Activated naive CD8-positive, alpha-beta T cell treated with anti-CD3 and anti-CD28 coated beads, Interleukin-2, amount 50 U/mL, for 16 hours (primary cell): Measurements from ENCODE around the gene FRG2B.
"Not testable (repeated sequence)": the region's sequence is repeated elsewhere in the genome, so short reads cannot be mapped to it uniquely, and the experiment has no call there.

Source experiments
- DNase-seq: peaks from one replicate; pipeline ENCODE4 v3.0.0-alpha.2; 2020; ENCODE audit warnings: low read depth, low spot score

Gene FRG2B

DNA sequence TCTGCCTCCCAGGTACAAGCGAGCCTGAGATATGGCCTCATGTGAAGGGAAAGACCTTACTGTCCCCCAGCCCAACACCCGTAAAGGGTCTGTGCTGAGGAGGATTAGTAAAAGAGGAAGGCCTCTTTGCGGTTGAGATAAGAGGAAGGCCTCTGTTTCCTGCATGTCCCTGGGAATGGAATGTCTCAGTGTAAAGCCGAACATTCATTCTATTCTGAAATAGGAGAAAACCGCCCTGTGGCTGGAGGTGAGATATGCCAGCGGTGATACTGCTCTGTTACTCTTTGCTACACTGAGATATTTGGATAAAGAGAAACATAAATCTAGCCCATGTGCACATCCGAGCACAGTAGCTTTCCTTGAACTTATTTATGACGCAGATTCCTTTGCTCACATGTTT lies 26.7 kb downstream of the FRG2B start:
- not testable (repeated sequence) for DNase-seq

DNA sequence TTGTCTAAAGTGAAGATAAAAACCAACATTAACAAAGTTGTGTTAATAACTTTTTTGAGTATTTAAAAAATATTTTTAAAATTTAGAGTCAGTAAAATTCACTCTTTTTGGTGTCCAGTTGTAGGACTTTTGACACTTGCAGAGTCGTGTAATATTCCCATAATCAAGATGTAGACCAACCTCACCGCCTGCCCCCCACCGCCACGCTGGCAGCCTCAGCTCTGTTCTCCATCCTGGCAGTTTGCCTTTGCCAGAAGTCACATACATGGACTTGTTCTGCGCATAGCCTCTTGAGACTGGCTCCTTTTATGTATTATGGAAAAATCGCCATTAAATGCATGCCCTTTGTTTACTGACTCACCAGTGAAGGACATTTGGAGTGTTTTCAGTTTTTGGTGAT lies 33.9 kb downstream of the FRG2B start:
- no peak for DNase-seq

DNA sequence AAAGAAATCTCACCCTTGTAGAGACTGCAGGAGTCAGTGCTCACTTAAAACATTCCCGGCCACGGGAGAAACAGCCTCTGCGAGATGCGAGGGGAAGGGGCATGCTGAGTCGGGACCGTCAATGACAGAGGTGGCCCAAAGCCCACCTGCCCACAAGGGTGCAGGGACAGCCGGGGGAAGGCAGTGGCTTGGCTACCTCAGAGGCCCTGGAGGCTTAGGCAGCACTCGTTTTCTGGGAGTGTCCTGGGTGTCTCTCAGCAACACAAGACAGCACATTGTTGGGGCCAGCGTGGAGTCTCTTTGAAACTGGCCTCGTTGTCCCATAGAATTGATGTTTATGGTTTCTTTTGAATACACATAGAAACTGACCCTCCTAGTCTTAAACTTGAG lies 35.6 kb downstream of the FRG2B start:
- no peak for DNase-seq

DNA sequence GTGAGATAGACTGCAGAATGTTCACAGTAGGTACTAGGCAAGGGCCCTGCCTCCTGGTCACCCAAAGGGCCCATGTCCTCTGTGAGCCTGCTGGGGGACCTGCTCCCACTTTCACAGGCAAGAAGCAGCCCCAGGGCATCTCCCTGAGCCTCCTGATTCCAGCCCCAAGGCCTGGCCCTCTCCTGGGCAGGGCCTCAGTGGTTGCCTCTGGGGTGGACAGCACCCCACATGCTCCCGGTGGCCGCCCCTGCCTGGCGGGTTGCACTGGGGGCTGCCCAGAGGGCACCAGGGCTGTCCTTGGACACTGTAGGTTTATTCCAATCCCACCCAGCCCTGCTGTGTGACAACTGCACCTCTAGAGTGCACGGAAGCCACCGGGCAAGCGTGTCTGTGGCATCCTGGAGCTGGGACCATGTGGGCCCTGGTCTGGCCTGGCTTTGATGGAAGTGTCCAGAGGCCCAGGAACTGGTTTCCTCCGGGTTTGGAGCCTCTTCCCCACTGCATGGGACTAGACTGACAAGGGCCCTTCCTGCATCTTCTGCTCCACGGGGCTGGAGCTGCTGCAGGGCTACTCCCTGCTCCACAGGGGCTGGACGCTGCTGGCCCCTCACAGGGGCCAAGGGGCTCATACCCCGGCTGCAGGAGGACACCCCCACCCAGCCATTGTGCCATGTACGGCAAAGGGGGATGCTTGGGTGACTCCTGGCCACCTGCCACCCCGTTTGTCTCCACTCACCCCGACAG lies 36.2 kb downstream of the FRG2B start:
- no peak for DNase-seq

DNA sequence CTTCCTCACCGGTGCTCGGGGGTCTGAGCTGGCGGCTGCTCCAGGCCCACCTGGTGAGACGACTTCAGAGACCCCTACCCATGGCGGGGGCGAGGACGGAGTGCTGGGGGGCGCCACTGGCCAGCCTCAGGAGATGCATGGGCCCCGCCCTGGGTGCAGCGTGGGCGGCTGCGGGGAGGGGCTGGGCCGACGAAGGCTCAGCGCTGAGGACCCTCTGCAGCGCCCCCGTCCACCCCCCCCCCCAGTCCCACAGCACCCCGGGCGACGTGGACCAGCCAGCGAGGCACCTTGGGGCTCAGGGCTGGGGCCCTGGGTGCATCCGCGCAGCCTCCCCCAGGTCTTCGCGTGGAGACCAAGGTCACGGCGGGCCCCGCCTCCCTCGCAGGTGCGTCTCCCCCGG lies 49.6 kb downstream of the FRG2B start:
- not testable (repeated sequence) for DNase-seq
